ENCODE data around the gene EFNB3.

DNA sequence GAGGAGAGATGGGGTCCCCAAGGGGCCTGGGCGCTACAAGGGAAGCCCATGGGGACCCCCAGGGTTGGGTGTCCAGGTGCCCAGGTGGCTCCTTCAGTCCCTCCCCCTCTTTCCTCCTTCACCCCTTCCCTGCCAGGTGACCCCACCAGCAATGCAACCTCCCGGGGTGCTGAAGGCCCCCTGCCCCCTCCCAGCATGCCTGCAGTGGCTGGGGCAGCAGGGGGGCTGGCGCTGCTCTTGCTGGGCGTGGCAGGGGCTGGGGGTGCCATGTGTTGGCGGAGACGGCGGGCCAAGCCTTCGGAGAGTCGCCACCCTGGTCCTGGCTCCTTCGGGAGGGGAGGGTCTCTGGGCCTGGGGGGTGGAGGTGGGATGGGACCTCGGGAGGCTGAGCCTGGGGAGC lies 4.0 kb downstream of the EFNB3 start:
- TF ChIP-seq POLR2A (IDR thresholded peaks at IDR 0.05) (no peak), CTCF (IDR thresholded peaks at IDR 0.05) (no peak)
